Measurements from ENCODE around the gene IFT20. TPM values are rescaled to one million over a fixed set of nuclear protein-coding genes. Genes with fewer than 3 reads are reported as not detected.

IFT20 gene
- total and polyA plus RNA-seq, 2 of the 13 experiments (the other 11 are each of a cell fraction or from before 2014, with no cell fraction given) = 28.0 to 37.8 TPM

DNA sequence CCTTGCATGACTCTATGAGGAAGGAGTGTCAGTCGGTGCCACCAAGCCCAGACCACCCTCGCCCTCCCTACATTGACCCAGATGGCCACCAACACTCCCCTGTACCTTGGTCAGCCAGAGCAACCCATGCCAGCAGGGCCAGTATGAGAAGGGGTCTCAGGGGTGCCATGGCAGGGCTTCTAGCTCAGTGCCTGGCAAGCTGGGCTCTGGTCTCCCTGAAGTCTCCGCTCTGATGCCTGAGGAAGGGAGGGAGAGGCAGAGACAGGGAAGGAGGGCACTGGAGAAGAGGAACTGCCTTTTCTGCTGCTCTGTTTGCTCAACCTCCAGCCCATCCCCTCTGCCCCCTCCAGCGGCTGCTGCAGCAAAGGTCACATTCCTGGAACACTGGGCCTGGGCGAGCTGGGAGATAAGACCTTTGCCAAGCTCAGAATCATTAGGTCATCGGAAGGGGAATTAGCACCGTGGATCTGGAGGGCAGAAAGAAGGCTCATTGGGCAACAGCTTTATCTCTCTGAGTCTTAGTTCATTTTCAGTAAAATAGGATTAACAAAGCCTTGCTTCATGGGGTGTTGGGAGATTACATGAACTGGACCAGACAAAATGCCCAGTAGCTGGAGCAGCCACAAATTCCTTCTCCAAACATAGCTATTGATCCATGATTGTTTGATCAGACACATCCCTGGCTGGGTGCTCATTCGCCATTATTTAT lies 34.9 kb upstream of the IFT20 start, which contains the start of gene VTN (continued):
- peak; percentile 80; the same call in 1 of the 2 replicates for TF ChIP-seq MIXL1 (CRISPR knock-in tag; IDR thresholded peaks at IDR 0.05)
- peak; percentile 97 for TF ChIP-seq RXRA (CRISPR knock-in tag; IDR thresholded peaks at IDR 0.05)
- TF ChIP-seq MAFK (conservative IDR thresholded peaks at IDR 0.05 in 1 of 2, IDR thresholded peaks at IDR 0.05 in 1 of 2; ENCODE audit: low read length in 2 of 2) = no peak
- TF ChIP-seq, protein P1, sequence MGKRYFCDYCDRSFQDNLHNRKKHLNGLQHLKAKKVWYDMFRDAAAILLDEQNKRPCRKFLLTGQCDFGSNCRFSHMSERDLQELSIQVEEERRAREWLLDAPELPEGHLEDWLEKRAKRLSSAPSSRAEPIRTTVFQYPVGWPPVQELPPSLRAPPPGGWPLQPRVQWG (CRISPR knock-in tag; IDR thresholded peaks at IDR 0.05; ENCODE audit: borderline replicate concordance, low read depth) = no peak
- TF ChIP-seq ZNF615 (CRISPR knock-in tag; IDR thresholded peaks at IDR 0.05; ENCODE audit: borderline replicate concordance) = 0 out of 2 replicates have a peak, but pooled peaks have one; percentile 17
- peak; percentile 62; the same call in 1 of the 2 replicates for TF ChIP-seq KDM4B (CRISPR knock-in tag; IDR thresholded peaks at IDR 0.05)
- TF ChIP-seq MEIS2 (CRISPR knock-in tag; IDR thresholded peaks at IDR 0.05) = 0 out of 2 replicates have a peak, but pooled peaks have one; percentile 42
- TF ChIP-seq, protein P2, sequence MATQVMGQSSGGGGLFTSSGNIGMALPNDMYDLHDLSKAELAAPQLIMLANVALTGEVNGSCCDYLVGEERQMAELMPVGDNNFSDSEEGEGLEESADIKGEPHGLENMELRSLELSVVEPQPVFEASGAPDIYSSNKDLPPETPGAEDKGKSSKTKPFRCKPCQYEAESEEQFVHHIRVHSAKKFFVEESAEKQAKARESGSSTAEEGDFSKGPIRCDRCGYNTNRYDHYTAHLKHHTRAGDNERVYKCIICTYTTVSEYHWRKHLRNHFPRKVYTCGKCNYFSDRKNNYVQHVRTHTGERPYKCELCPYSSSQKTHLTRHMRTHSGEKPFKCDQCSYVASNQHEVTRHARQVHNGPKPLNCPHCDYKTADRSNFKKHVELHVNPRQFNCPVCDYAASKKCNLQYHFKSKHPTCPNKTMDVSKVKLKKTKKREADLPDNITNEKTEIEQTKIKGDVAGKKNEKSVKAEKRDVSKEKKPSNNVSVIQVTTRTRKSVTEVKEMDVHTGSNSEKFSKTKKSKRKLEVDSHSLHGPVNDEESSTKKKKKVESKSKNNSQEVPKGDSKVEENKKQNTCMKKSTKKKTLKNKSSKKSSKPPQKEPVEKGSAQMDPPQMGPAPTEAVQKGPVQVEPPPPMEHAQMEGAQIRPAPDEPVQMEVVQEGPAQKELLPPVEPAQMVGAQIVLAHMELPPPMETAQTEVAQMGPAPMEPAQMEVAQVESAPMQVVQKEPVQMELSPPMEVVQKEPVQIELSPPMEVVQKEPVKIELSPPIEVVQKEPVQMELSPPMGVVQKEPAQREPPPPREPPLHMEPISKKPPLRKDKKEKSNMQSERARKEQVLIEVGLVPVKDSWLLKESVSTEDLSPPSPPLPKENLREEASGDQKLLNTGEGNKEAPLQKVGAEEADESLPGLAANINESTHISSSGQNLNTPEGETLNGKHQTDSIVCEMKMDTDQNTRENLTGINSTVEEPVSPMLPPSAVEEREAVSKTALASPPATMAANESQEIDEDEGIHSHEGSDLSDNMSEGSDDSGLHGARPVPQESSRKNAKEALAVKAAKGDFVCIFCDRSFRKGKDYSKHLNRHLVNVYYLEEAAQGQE (IDR thresholded peaks at IDR 0.05; ENCODE audit: borderline replicate concordance in 1 of 2, low read depth in 1 of 2, low read length in 2 of 2) = no peak; a peak in 1 of 4 replicates
- TF ChIP-seq, protein P3, sequence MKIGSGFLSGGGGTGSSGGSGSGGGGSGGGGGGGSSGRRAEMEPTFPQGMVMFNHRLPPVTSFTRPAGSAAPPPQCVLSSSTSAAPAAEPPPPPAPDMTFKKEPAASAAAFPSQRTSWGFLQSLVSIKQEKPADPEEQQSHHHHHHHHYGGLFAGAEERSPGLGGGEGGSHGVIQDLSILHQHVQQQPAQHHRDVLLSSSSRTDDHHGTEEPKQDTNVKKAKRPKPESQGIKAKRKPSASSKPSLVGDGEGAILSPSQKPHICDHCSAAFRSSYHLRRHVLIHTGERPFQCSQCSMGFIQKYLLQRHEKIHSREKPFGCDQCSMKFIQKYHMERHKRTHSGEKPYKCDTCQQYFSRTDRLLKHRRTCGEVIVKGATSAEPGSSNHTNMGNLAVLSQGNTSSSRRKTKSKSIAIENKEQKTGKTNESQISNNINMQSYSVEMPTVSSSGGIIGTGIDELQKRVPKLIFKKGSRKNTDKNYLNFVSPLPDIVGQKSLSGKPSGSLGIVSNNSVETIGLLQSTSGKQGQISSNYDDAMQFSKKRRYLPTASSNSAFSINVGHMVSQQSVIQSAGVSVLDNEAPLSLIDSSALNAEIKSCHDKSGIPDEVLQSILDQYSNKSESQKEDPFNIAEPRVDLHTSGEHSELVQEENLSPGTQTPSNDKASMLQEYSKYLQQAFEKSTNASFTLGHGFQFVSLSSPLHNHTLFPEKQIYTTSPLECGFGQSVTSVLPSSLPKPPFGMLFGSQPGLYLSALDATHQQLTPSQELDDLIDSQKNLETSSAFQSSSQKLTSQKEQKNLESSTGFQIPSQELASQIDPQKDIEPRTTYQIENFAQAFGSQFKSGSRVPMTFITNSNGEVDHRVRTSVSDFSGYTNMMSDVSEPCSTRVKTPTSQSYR (CRISPR knock-in tag; IDR thresholded peaks at IDR 0.05; ENCODE audit: borderline replicate concordance) = peak; percentile 86; the same call in 1 of the 2 replicates
- TF ChIP-seq NR2C2 (CRISPR knock-in tag; IDR thresholded peaks at IDR 0.05; ENCODE audit: borderline replicate concordance) = peak; percentile 89
- TF ChIP-seq TAF1 (CRISPR knock-in tag; IDR thresholded peaks at IDR 0.05) = peak; percentile 53; the same call in 1 of the 2 replicates
- peak; percentile 92; the same call in 1 of the 2 replicates for TF ChIP-seq ZNF598 (CRISPR knock-in tag; IDR thresholded peaks at IDR 0.05; ENCODE audit: borderline replicate concordance)
- TF ChIP-seq, protein P4, sequence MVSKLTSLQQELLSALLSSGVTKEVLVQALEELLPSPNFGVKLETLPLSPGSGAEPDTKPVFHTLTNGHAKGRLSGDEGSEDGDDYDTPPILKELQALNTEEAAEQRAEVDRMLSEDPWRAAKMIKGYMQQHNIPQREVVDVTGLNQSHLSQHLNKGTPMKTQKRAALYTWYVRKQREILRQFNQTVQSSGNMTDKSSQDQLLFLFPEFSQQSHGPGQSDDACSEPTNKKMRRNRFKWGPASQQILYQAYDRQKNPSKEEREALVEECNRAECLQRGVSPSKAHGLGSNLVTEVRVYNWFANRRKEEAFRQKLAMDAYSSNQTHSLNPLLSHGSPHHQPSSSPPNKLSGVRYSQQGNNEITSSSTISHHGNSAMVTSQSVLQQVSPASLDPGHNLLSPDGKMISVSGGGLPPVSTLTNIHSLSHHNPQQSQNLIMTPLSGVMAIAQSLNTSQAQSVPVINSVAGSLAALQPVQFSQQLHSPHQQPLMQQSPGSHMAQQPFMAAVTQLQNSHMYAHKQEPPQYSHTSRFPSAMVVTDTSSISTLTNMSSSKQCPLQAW (CRISPR knock-in tag; IDR thresholded peaks at IDR 0.05) = peak; percentile 91
- TF ChIP-seq RFX5 (IDR thresholded peaks at IDR 0.05; ENCODE audit: low read depth, low read length) = no peak
- TF ChIP-seq ZNF652 (CRISPR knock-in tag; IDR thresholded peaks at IDR 0.05; ENCODE audit: borderline replicate concordance, low read depth) = 0 out of 2 replicates have a peak, but pooled peaks have one; percentile 11
- TF ChIP-seq NR2F6 (IDR thresholded peaks at IDR 0.05) = peak; percentile 99
- TF ChIP-seq NR2F6 (CRISPR knock-in tag; IDR thresholded peaks at IDR 0.05) = peak; percentile 99
- no peak for TF ChIP-seq GZF1 (CRISPR knock-in tag; IDR thresholded peaks at IDR 0.05)
- peak; percentile 88 for TF ChIP-seq ZMYM2 (CRISPR knock-in tag; IDR thresholded peaks at IDR 0.05)
- no peak; the same call in 1 of the 2 replicates for TF ChIP-seq ZNF607 (CRISPR knock-in tag; IDR thresholded peaks at IDR 0.05; ENCODE audit: borderline replicate concordance)
- TF ChIP-seq POLR2A (IDR thresholded peaks at IDR 0.05; ENCODE audit: insufficient read depth in 1 of 2, low read depth in 2 of 2, low read length in 2 of 2) = peak; percentile 52 to 82; a peak in 3 of 4 replicates

Data from HepG2 (cell line).